ENCODE data around the gene PTPRJ. TPM values are rescaled to one million over a fixed set of nuclear protein-coding genes. Genes with fewer than 3 reads are reported as not detected.

The PTPRJ gene
- polyA plus RNA-seq, 3 donors = 10.0 to 36.4 (median 14.6) TPM

- no peak for DNase-seq
- peaks cover 93% of the 10 kb centered on the region for H3K4me1 Mint-ChIP-seq
- intact Hi-C loops (cut with micrococcal nuclease) = loop anchor here (5.0 kb wide), 4 partner anchors 38 to 92 kb away; partner anchors contain the start of gene PTPRJ (in 2 of the 2)
- H3K27ac Mint-ChIP-seq = peak overlapping the region; percentile 61 to 97 (median 87)
- no peaks in the 10 kb centered on the region for H3K9me3 Mint-ChIP-seq
- Histone ChIP-seq H3K27me3 (ENCODE audit: control insufficient read depth in 2 of 2, insufficient read depth in 2 of 2, low read length in 2 of 2) (no peaks in the 10 kb centered on the region), H3K27ac (ENCODE audit: low read depth in 1 of 2, low read length in 2 of 2) (peak overlapping the region; percentile 43 to 75), H3K9me3 (replicated peaks in 1 of 2; ENCODE audit: control insufficient read depth in 1 of 2, insufficient read depth in 1 of 2, low read length in 2 of 2) (no peaks in the 10 kb centered on the region), H3K4me3 (replicated peaks in 1 of 3; ENCODE audit: low read depth in 2 of 3, low read length in 3 of 3) (peak overlapping the region in 1 of 3 experiments; percentile 36), H3K4me2 (replicated peaks; ENCODE audit: extremely low read depth, low read length, poor library complexity, severe bottlenecking) (peak overlapping the region; percentile 63), H2AFZ (ENCODE audit: insufficient read depth, low read depth, low read length, poor library complexity, severe bottlenecking) (no peak overlapping the region), H3K36me3 (replicated peaks in 1 of 2; ENCODE audit: control insufficient read depth in 1 of 2, insufficient read depth in 2 of 2, low read length in 2 of 2) (peaks cover 0 to 1% of the 10 kb centered on the region in 2 donors), H3K9ac (ENCODE audit: insufficient read depth, low read length, poor library complexity, severe bottlenecking) (no peak overlapping the region), H3K79me2 (ENCODE audit: insufficient read depth, low read length) (peaks cover 93% of the 10 kb centered on the region), H3K4me1 (ENCODE audit: control insufficient read depth in 1 of 2, insufficient read depth in 2 of 2, low read length in 2 of 2) (peaks cover 96 to 100% of the 10 kb centered on the region in 2 donors), H4K20me1 (ENCODE audit: insufficient read depth, low read length) (peaks cover 49% of the 10 kb centered on the region)
- H3K4me3 Mint-ChIP-seq = peak overlapping the region in 1 of 2 donors; percentile 42
- peaks cover 24 to 33% of the 10 kb centered on the region in 2 donors for H3K36me3 Mint-ChIP-seq
- TF ChIP-seq, protein P1, sequence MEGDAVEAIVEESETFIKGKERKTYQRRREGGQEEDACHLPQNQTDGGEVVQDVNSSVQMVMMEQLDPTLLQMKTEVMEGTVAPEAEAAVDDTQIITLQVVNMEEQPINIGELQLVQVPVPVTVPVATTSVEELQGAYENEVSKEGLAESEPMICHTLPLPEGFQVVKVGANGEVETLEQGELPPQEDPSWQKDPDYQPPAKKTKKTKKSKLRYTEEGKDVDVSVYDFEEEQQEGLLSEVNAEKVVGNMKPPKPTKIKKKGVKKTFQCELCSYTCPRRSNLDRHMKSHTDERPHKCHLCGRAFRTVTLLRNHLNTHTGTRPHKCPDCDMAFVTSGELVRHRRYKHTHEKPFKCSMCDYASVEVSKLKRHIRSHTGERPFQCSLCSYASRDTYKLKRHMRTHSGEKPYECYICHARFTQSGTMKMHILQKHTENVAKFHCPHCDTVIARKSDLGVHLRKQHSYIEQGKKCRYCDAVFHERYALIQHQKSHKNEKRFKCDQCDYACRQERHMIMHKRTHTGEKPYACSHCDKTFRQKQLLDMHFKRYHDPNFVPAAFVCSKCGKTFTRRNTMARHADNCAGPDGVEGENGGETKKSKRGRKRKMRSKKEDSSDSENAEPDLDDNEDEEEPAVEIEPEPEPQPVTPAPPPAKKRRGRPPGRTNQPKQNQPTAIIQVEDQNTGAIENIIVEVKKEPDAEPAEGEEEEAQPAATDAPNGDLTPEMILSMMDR (IDR thresholded peaks at IDR 0.05) = no peak
- H3K27me3 Mint-ChIP-seq (ENCODE audit: low read depth in 3 of 3) = peaks cover 0 to 2% (median 0%) of the 10 kb centered on the region in 3 donors
- WGBS (ENCODE audit: insufficient coverage) = no CpG with 5 or more reads among the region's 6 CpGs
Measured at GRCh38 chr11:48029681-48030290, 49.4 kb downstream of the PTPRJ start.

- H3K27ac Mint-ChIP-seq = peak overlapping the region; percentile 92 to 98 (median 97)
- Histone ChIP-seq H3K27ac (ENCODE audit: low read depth in 1 of 2, low read length in 2 of 2) (peak overlapping the region; percentile 84 to 85), H3K79me2 (ENCODE audit: insufficient read depth, low read length) (peaks cover 93% of the 10 kb centered on the region), H3K4me2 (replicated peaks; ENCODE audit: extremely low read depth, low read length, poor library complexity, severe bottlenecking) (peak overlapping the region; percentile 74), H3K27me3 (ENCODE audit: control insufficient read depth in 2 of 2, insufficient read depth in 2 of 2, low read length in 2 of 2) (no peaks in the 10 kb centered on the region), H3K9me3 (replicated peaks in 1 of 2; ENCODE audit: control insufficient read depth in 1 of 2, insufficient read depth in 1 of 2, low read length in 2 of 2) (no peaks in the 10 kb centered on the region), H3K4me1 (ENCODE audit: control insufficient read depth in 1 of 2, insufficient read depth in 2 of 2, low read length in 2 of 2) (peaks cover 94 to 100% of the 10 kb centered on the region in 2 donors), H4K20me1 (ENCODE audit: insufficient read depth, low read length) (peaks cover 51% of the 10 kb centered on the region), H3K9ac (ENCODE audit: insufficient read depth, low read length, poor library complexity, severe bottlenecking) (peak overlapping the region; percentile 39), H2AFZ (ENCODE audit: insufficient read depth, low read depth, low read length, poor library complexity, severe bottlenecking) (no peak overlapping the region), H3K4me3 (replicated peaks in 1 of 3; ENCODE audit: low read depth in 2 of 3, low read length in 3 of 3) (peak overlapping the region in 2 of 3 experiments; percentile 15 to 57), H3K36me3 (replicated peaks in 1 of 2; ENCODE audit: control insufficient read depth in 1 of 2, insufficient read depth in 2 of 2, low read length in 2 of 2) (peaks cover 0 to 1% of the 10 kb centered on the region in 2 donors)
- intact Hi-C loops (cut with micrococcal nuclease) = loop anchor here (5.0 kb wide), 4 partner anchors 36 to 94 kb away; partner anchors contain the start of gene PTPRJ (in 2 of the 2)
- H3K36me3 Mint-ChIP-seq = peaks cover 26 to 41% of the 10 kb centered on the region in 2 donors
- H3K27me3 Mint-ChIP-seq (ENCODE audit: low read depth in 3 of 3) = peaks cover 0 to 3% (median 0%) of the 10 kb centered on the region in 3 donors
- WGBS (ENCODE audit: insufficient coverage) = 100% methylated on average over 2 of the region's 6 CpGs
- TF ChIP-seq, protein P1 (IDR thresholded peaks at IDR 0.05) = no peak
- DNase-seq = no peak
- H3K9me3 Mint-ChIP-seq = no peaks in the 10 kb centered on the region
- H3K4me1 Mint-ChIP-seq = peaks cover 91% of the 10 kb centered on the region
- H3K4me3 Mint-ChIP-seq = peak overlapping the region; percentile 52 to 81
Measured at GRCh38 chr11:48031602-48032001, 51.2 kb downstream of the PTPRJ start.
